H1 (cell line): ENCODE measurements around the gene SCP2. TPM values are rescaled to one million over a fixed set of nuclear protein-coding genes. Genes with fewer than 3 reads are reported as not detected.

Source experiments
- FOSL1 ChIP-seq: IDR thresholded peaks from 2 replicates; pipeline ENCODE4 v1.6.1; 2011; ENCODE audit warnings: mild to moderate bottlenecking, low read depth, low read length, moderate library complexity; ENCODE audit not compliant: insufficient read depth
- RBBP5 ChIP-seq: IDR thresholded peaks from 2 replicates; pipeline ENCODE4 v1.7.1; 2012; ENCODE audit warnings: low read depth, mild to moderate bottlenecking, inconsistent platforms, low read length, moderate library complexity, borderline replicate concordance
- SIN3A ChIP-seq, 2 experiments: IDR thresholded peaks in 1 of 2; conservative IDR thresholded peaks in 1 of 2; 2 replicates each; pipeline ENCODE4 v1.6.1; 2011 to 2012; ENCODE audit warnings: low read length in 2 of 2, improper control_type of control experiment in 1 of 2, low read depth in 1 of 2, mild to moderate bottlenecking in 1 of 2
- TAF1 ChIP-seq: IDR thresholded peaks from 2 replicates; pipeline ENCODE4 v1.6.1; 2011; ENCODE audit warnings: mild to moderate bottlenecking, low read depth, low read length
- polyA plus RNA-seq, 7 experiments: library from polyadenylated mRNA; depleted of rRNA in 3 of 7; stranded (reverse) in 5 of 7; unstranded in 2 of 7; fragments of >200 nt in 5 of 7; fragments of 200-250 nt in 2 of 7; gene quantifications; 1 replicate in 5 of 7; 2 replicates in 1 of 7; 4 replicates in 1 of 7; pipeline versions ENCODE4 v1.2.1 to v1.2.3, GENCODE V29; 2011 to 2013; ENCODE audit warnings: missing spikeins in 2 of 7, mixed read lengths in 2 of 7
- total RNA-seq: library from RNA; stranded (reverse); fragmentation: NEBNext Ultra II Directional; extraction: Animal tissue kit (Norgen Biotek cat#: 25700); gene quantifications from 2 replicates; pipeline ENCODE4 v1.2.1, GENCODE V29; 2021

Gene SCP2
- total and polyA plus RNA-seq, 2 of the 8 experiments (the other 6 are each of a cell fraction or from before 2014, with no cell fraction given): 20.9 to 54.3 TPM

DNA sequence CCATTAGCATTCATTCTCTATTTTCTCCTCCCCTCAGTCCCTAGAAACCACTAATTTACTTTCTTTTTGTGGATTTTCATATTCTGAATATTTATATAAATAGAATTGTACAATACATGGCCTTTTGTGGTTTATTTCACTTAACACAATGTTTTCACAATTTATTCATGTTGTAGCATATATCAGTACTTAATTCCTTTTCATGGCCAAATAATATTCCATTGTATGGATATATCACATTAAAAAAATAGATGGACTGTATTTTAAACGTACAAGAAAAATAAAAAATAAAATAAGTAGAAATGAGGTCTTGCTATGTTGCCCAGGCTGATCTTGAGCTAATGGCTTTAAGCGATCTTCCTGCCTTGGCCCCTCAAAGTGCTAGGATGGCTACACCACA is 25.0 kb downstream of the SCP2 start (continued):
- TF ChIP-seq TAF1 (no peak), RBBP5 (no peak), SIN3A (conservative IDR thresholded peaks at IDR 0.05 in 1 of 2, IDR thresholded peaks at IDR 0.05 in 1 of 2; ENCODE audit: low read depth in 1 of 2, low read length in 2 of 2) (no peak), FOSL1 (no peak)
